ENCODE results near the gene EPO. TPM values are rescaled to one million over a fixed set of nuclear protein-coding genes. Genes with fewer than 3 reads are reported as not detected.

The EPO gene
- not detected for total RNA-seq
- long read RNA-seq, result 0 reads

GRCh38 chr7:100720279-100720670, at the start of gene EPO:
EPO (plus strand) TSS chr7:100720468; CDS start chr7:100720981, 513 bp downstream.
- H3K9me3 ChIP-seq, result no peaks in the 10 kb centered on the region
- DNase-seq (no peak), ATAC-seq (no peak)
- TF ChIP-seq CTCF (IDR thresholded peaks at IDR 0.05), result no peak
- H3K27me3 ChIP-seq (ENCODE audit: low read depth), result peaks cover 27% of the 10 kb centered on the region
- H3K4me3 ChIP-seq, result no peak within 1 kb of the TSS
- no peak within 1 kb of the TSS for H3K27ac ChIP-seq
- intact Hi-C loops (cut with DNase I), result no loop called here
- no peaks in the 10 kb centered on the region for H3K36me3 ChIP-seq
- peaks cover 4% of the 10 kb centered on the region for H3K4me1 ChIP-seq

- intact Hi-C loops (cut with DNase I), result no loop called here
- TF ChIP-seq CTCF (IDR thresholded peaks at IDR 0.05), result no peak
- no peak for ATAC-seq
Measured at GRCh38 chr7:100671353-100672327, 48.6 kb upstream of the EPO start.

GRCh38 chr7:100673302-100673941, 46.8 kb upstream of the EPO start, which contains the start of gene GNB2:
GNB2 (plus strand) TSS chr7:100673740; CDS start chr7:100676266, 2,526 bp downstream.
- peak within 1 kb of the TSS; percentile 98 for H3K27ac ChIP-seq
- H3K4me1 ChIP-seq, result peaks cover 20% of the 10 kb centered on the region
- peak within 1 kb of the TSS; percentile 95 for H3K4me3 ChIP-seq
- ATAC-seq (peak; percentile 91 to 94), DNase-seq (peak; percentile 99)
- H3K27me3 ChIP-seq (ENCODE audit: low read depth), result no peaks in the 10 kb centered on the region
- H3K36me3 ChIP-seq, result peaks cover 22% of the 10 kb centered on the region
- no peaks in the 10 kb centered on the region for H3K9me3 ChIP-seq
- TF ChIP-seq CTCF (IDR thresholded peaks at IDR 0.05), result no peak
- intact Hi-C loops (cut with DNase I), result no loop called here

More at GRCh38 chr7:100671353-100672327, 48.6 kb upstream of the EPO start:
- Histone ChIP-seq H3K36me3 (peaks cover 5% of the 10 kb centered on the region), H3K9me3 (no peaks in the 10 kb centered on the region), H3K4me3 (no peak overlapping the region), H3K27ac (no peak overlapping the region), H3K4me1 (peaks cover 16% of the 10 kb centered on the region), H3K27me3 (ENCODE audit: low read depth) (no peaks in the 10 kb centered on the region)
- no peak for DNase-seq

GRCh38 chr7:100673942-100674410, 46.3 kb upstream of the EPO start:
- peak overlapping the region; percentile 95 for H3K4me3 ChIP-seq
- peaks cover 28% of the 10 kb centered on the region for H3K36me3 ChIP-seq
- no peak for TF ChIP-seq CTCF (IDR thresholded peaks at IDR 0.05)
- peak; percentile 78 for DNase-seq
- H3K27ac ChIP-seq, result peak overlapping the region; percentile 98
- intact Hi-C loops (cut with DNase I), result no loop called here
- H3K27me3 ChIP-seq (ENCODE audit: low read depth), result no peaks in the 10 kb centered on the region
- peak in 1 of 2 donors; percentile 7 for ATAC-seq
- no peaks in the 10 kb centered on the region for H3K9me3 ChIP-seq
- peaks cover 24% of the 10 kb centered on the region for H3K4me1 ChIP-seq

- Histone ChIP-seq H3K4me3 (peak overlapping the region; percentile 95), H3K4me1 (peaks cover 28% of the 10 kb centered on the region), H3K27me3 (ENCODE audit: low read depth) (no peaks in the 10 kb centered on the region), H3K36me3 (peaks cover 34% of the 10 kb centered on the region), H3K9me3 (no peaks in the 10 kb centered on the region), H3K27ac (peak overlapping the region; percentile 98)
- intact Hi-C loops (cut with DNase I), result no loop called here
- peak; percentile 76 for DNase-seq
- no peak for TF ChIP-seq CTCF (IDR thresholded peaks at IDR 0.05)
- ATAC-seq, result peak in 1 of 2 donors; percentile 3
Measured at GRCh38 chr7:100674411-100675104, 45.7 kb upstream of the EPO start.

Measured in lower lobe of right lung (tissue), 2 donors.